Activated CD8-positive, alpha-beta memory T cell treated with anti-CD3 and anti-CD28 coated beads, Interleukin-2, amount 50 U/mL, for 4 hours (primary cell): Measurements from ENCODE around the gene ABCG1.

Source experiments
- DNase-seq: peaks from one replicate; pipeline ENCODE4 v3.0.0-alpha.2; 2020

Gene ABCG1

DNA sequence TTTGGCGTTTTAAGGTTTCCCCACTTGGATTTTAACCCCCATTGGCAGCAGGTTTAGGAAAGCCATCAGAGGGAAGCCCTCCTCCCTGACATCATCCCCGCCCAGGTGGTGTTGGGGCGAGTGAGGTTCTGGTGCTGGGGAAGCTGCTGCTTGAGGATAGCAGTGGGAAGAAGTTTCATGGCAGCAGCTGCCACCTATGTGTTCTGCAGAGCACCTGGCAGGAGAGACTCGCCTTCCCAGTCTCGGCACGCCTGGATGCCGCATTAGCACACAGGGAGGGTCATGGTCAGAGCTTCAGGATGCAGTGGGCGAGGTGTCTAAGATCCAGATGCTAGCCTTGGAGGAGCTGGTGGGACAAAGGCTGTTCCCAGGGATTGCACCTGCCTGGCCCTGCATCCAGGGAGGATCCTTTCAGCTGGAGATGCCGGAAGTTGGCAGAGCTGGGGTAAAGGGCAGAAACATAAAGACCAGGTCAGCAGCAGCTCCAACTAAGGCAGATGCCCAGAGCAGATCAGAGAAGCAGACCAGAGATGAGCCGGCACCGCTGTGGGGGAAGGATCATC lies 33.9 kb downstream of the ABCG1 start:
- no peak for DNase-seq

DNA sequence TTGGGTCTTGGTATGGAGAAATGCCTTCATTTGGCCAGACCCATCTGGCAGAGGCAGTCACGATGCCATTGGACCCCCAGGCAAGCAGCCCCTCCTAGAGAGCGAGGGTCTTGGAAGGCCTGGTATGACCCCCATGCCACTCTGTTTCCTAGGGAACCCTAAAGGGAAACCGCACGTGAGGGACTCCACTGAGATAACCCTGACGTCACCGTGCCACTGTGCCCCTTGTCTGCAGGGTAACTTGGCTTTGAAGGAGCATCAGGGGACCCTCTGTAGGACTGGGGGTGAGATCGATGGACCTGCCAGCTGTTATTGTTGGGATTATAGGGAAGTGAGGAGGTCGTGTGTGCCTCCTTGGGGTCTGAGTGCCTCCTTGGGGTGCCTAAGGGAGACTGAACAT lies 34.5 kb downstream of the ABCG1 start:
- DNase-seq, result no peak

GRCh38 chr21:42254083-42254482 lies 35.1 kb downstream of the ABCG1 start:
- no peak for DNase-seq

- DNase-seq, result no peak
Observed at GRCh38 chr21:42254651-42255601, 36.0 kb downstream of the ABCG1 start.

GRCh38 chr21:42255825-42256224 lies 36.9 kb downstream of the ABCG1 start:
- DNase-seq, result no peak

DNA sequence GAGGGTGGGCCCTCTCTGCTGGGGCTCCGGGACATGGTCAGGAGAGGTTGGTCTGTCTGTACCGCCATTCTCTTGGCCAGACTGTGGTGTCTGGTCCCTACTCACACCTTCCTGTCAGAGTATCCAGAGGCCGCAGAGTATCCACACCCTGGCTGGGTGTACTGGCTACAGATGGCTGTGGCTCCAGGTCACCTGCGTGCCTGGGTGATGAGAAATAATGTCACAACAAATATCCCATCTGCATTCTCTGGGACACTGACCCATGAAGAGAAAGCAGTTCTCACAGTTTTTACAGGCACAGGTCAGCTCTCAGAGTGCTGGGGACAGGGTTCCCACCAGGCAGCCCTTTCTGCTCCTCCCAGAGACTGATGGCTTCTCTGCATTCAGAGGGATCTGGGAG lies 37.4 kb downstream of the ABCG1 start:
- no peak for DNase-seq

- DNase-seq, result no peak
Observed at GRCh38 chr21:42257091-42257765, 38.3 kb downstream of the ABCG1 start.

- peak; percentile 85 for DNase-seq
Observed at GRCh38 chr21:42258150-42258884, 39.4 kb downstream of the ABCG1 start.

DNA sequence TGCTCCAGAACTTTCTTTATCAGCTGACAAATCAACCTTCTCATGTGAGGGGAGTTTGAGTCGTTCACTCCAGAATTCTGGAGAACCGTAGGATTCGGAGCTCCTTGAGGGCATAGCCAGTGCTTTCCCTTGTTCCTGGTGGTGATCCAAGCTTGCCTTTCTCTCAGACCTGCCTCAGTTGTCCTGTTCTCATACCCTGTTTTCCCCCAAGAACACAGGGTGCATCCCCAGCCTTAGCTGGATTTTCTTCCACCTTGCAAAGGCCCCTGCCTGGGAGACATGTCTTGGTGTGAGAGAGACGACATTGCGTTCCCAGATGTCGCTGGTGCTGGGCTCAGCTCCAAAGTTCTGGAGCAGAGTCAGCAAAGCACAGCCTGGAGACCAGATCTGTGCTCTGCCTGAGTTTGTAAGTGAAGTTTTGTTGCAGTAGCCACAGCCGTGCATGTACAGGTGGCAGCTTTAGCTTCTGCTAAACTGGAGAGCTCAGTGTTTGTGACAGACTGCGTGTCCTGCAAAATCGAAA lies 40.0 kb downstream of the ABCG1 start:
- no peak for DNase-seq

- no peak for DNase-seq
Observed at GRCh38 chr21:42260121-42260520, 41.2 kb downstream of the ABCG1 start.

DNA sequence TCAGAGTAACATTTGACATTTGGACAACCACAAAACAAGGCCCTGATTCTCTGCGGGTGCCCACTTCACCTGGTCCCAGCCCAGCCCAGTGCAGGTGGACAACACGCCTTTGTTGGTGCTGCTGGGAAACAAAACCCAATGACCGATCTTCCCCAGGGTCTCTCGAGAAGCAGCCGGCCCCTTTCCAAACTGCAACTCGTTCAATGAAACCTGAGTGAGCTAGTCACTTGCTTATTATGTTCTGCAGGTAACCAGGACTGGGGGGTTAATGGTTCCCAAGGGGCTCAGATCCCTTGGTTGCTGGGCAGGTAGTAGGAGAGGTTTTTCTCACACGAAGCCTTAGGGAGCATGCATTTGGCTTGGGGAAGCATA lies 42.9 kb downstream of the ABCG1 start:
- no peak for DNase-seq

GRCh38 chr21:42262831-42263231 lies 43.9 kb downstream of the ABCG1 start:
- DNase-seq, result no peak

DNA sequence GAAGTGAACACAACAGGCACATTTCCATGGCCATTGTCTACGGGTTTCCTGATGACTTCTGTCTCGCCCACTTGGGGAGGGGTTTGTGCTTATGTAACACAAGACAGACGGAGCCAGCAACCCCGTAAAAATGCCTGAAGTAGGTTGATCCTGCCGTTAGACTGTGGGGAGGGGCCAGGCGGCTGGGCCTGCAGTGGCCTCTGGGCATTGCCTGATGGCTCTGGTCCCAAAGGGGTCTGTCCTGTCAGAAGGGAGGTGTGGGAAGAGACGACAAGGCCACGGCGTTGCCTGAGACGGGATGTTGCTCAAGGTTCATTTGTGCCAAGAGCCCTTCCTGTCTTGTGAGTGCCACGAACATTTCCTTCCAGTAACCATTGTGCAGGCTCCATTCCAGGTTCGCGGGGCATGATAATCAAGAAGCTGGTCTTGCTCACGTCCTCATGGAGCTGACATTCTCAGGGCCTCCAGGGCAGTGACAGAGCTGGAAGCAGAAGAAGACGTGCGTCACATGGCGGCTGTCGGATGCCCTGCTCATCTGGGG lies 44.7 kb downstream of the ABCG1 start:
- DNase-seq, result no peak

GRCh38 chr21:42264245-42265195 lies 45.6 kb downstream of the ABCG1 start:
- DNase-seq, result no peak

- no peak for DNase-seq
Observed at GRCh38 chr21:42265231-42265812, 46.4 kb downstream of the ABCG1 start.

- no peak for DNase-seq
Observed at GRCh38 chr21:42266971-42267556, 48.1 kb downstream of the ABCG1 start.

DNA sequence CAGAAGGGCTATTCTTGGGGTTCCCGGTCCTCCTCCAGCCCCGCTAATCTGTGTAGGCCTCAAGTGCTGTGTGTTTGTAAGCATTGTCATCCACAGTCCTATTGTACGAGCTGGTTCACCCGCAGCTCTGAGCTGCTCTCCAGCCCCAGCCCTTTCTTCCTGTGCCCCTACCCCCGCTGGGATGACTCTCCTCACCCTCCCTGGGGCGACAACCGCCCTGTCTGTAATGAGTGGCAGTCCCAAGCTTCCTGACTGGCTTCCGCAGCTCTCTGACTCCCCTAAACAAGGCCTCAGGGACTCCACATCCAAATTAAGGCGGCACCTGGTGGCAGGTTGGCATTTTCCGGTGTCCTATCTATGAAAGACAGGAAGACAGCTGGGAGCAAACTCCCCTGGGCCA lies 50.4 kb downstream of the ABCG1 start:
- DNase-seq, result no peak

- DNase-seq, result no peak
Observed at GRCh38 chr21:42271065-42271464, 52.1 kb downstream of the ABCG1 start.

DNA sequence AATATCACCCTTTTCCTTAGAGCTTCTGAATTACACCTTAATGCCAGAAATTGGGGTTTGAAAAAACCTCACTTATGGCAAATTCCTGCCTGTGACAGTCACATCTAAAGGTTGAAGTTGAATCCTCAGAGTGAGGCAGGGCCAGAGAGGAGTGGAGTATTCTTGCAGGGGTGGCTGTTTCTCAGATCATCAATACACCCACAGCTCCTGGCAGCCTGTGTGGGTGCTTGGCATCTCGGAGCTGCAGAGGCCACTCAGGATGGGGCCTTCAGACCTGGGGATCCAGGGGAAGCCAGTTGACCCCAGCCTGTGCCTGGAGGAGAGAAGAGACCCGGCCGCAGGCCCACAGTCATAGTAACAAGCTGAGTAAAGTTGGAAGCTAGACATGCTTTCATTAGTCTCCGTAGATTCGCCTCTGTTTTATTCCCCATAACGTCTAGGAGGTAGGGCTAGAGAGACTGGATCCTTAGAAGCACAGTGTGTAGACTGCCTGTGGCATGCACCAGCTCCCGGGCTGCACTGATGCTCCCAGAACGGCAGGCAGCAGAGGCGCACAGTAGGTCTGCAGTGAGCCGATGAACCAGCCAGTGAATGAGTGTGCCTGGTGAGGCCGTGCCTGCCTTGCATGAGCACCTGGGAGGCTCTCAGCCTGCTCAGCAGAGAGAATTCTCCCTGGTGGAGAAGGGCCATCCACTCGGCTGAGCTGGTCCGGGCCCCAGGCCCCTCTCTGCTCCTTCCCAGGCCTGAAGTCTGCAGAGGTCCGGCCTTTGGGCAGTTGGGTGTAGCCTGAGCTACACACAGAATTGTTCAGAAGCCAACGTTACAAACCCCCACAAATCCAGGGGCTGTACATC lies 53.4 kb downstream of the ABCG1 start:
- no peak for DNase-seq
